Measurements from ENCODE around the gene CNTNAP2. TPM values are rescaled to one million over a fixed set of nuclear protein-coding genes. Genes with fewer than 3 reads are reported as not detected.

Gene CNTNAP2
- total RNA-seq, 1 experiment from 2014 or later, result 0.03 TPM

GRCh38 chr7:147742301-147742700, 1625.7 kb downstream of the CNTNAP2 start:
- BruUV-seq (replicated peaks), result no TSS peak
- Histone ChIP-seq H3K27ac (ENCODE audit: low read length) (no peak overlapping the region), H3K36me3 (ENCODE audit: control insufficient read depth, insufficient read depth, low read length) (no peaks in the 10 kb centered on the region), H3K4me1 (ENCODE audit: control insufficient read depth, insufficient read depth, low read length) (no peaks in the 10 kb centered on the region), H3K4me3 (ENCODE audit: low read depth in 2 of 2, low read length in 2 of 2) (no peak overlapping the region), H3K9me3 (ENCODE audit: control insufficient read depth, insufficient read depth, low read depth, low read length) (no peaks in the 10 kb centered on the region; the same call in 1 of the 2 replicates), H3K27me3 (ENCODE audit: control insufficient read depth, insufficient read depth, low read length) (no peaks in the 10 kb centered on the region)
- DNase-seq (ENCODE audit: low read depth, low spot score), result no peak
- ATAC-seq, result no peak
- TF ChIP-seq REST (IDR thresholded peaks at IDR 0.05; ENCODE audit: insufficient read depth in 1 of 2, low read depth in 2 of 2, low read length in 1 of 2), result no peak
- TF ChIP-seq, protein P1, sequence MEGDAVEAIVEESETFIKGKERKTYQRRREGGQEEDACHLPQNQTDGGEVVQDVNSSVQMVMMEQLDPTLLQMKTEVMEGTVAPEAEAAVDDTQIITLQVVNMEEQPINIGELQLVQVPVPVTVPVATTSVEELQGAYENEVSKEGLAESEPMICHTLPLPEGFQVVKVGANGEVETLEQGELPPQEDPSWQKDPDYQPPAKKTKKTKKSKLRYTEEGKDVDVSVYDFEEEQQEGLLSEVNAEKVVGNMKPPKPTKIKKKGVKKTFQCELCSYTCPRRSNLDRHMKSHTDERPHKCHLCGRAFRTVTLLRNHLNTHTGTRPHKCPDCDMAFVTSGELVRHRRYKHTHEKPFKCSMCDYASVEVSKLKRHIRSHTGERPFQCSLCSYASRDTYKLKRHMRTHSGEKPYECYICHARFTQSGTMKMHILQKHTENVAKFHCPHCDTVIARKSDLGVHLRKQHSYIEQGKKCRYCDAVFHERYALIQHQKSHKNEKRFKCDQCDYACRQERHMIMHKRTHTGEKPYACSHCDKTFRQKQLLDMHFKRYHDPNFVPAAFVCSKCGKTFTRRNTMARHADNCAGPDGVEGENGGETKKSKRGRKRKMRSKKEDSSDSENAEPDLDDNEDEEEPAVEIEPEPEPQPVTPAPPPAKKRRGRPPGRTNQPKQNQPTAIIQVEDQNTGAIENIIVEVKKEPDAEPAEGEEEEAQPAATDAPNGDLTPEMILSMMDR (IDR thresholded peaks at IDR 0.05), result no peak
- no peak for TF ChIP-seq SIN3A (IDR thresholded peaks at IDR 0.05; ENCODE audit: borderline replicate concordance, insufficient read depth, low read depth, low read length)
- TF ChIP-seq TCF7L2 (IDR thresholded peaks at IDR 0.05; ENCODE audit: low read depth, low read length), result no peak
- TF ChIP-seq POLR2AphosphoS5 (IDR thresholded peaks at IDR 0.05; ENCODE audit: low read depth, low read length), result no peak
- POLR2A ChIA-PET, result no interaction called here
- in situ Hi-C loops (cut with HindIII; ENCODE audit: low pct_unique_long_range_greater_than_20kb, low sequenced_read_pairs) (no loop called here), intact Hi-C loops (cut with micrococcal nuclease; ENCODE audit: unreplicated experiment) (no loop called here)
- CTCF ChIA-PET, result no interaction called here

DNA sequence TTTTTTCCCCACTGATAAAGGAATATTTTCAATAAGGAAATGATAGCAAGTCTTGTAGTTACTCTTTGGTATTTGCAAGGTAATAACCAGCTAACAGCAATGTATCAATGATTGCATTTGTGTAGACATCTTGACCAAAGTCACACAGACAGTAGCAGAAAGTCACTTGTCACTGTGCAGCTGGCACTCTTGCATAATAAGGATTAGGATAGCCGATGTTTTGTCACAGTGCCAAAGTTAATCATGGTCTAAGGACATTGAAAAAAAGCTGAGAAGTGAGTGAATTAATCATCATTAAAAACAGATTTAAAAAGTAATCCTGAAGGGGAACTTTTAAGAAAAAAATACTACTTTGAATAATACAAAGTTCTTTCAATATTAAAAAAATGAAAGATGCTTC, 1639.7 kb downstream of the CNTNAP2 start:
- ChIA-PET CTCF (no interaction called here), POLR2A (no interaction called here)
- TF ChIP-seq SIN3A (IDR thresholded peaks at IDR 0.05; ENCODE audit: borderline replicate concordance, insufficient read depth, low read depth, low read length), result no peak
- TF ChIP-seq, protein P1 (IDR thresholded peaks at IDR 0.05), result no peak
- TF ChIP-seq POLR2AphosphoS5 (IDR thresholded peaks at IDR 0.05; ENCODE audit: low read depth, low read length), result no peak
- no peak for TF ChIP-seq REST (IDR thresholded peaks at IDR 0.05; ENCODE audit: insufficient read depth in 1 of 2, low read depth in 2 of 2, low read length in 1 of 2)
- TF ChIP-seq TCF7L2 (IDR thresholded peaks at IDR 0.05; ENCODE audit: low read depth, low read length), result no peak
- Histone ChIP-seq H3K36me3 (ENCODE audit: control insufficient read depth, insufficient read depth, low read length) (no peaks in the 10 kb centered on the region), H3K4me3 (ENCODE audit: low read depth in 2 of 2, low read length in 2 of 2) (no peak overlapping the region), H3K4me1 (ENCODE audit: control insufficient read depth, insufficient read depth, low read length) (no peaks in the 10 kb centered on the region), H3K27ac (ENCODE audit: low read length) (no peak overlapping the region), H3K27me3 (ENCODE audit: control insufficient read depth, insufficient read depth, low read length) (no peaks in the 10 kb centered on the region), H3K9me3 (ENCODE audit: control insufficient read depth, insufficient read depth, low read depth, low read length) (no peaks in the 10 kb centered on the region)
- no TSS peak for BruUV-seq (replicated peaks)
- in situ Hi-C loops (cut with HindIII; ENCODE audit: low pct_unique_long_range_greater_than_20kb, low sequenced_read_pairs), result no loop called here
- no peak for DNase-seq (ENCODE audit: low read depth, low spot score)
- intact Hi-C loops (cut with micrococcal nuclease; ENCODE audit: unreplicated experiment), result no loop called here
- no peak for ATAC-seq
